Lung (tissue), 16 donors: ENCODE measurements around the gene MYH16. TPM values are rescaled to one million over a fixed set of nuclear protein-coding genes. Genes with fewer than 3 reads are reported as not detected.
A peak's percentile ranks its signal among the peaks of the same experiment; 100 is the strongest.
"Not testable (repeated sequence)": the region's sequence is repeated elsewhere in the genome, so short reads cannot be mapped to it uniquely, and the experiment has no call there.

ENCODE experiments used
- ATAC-seq: fragments of 200-7000 bp; cut with Tn5 transposase; one replicate; pipeline ENCODE4 v1.9.1; 2020; ENCODE audit warnings: moderate number of reproducible peaks; ENCODE audit not compliant: insufficient read depth, low FRiP score
- DNase-seq, 3 donors: peaks; one replicate each; pipeline ENCODE4 v3.0.0-alpha.2; 2013 to 2017
- H3K27ac ChIP-seq, 2 donors: one replicate each; pipeline ENCODE4 v1.5.1; 2013; ENCODE audit warnings: mild to moderate bottlenecking in 2 of 2, moderate library complexity in 2 of 2, control low read depth in 1 of 2, inconsistent platforms in 1 of 2, low read depth in 1 of 2, low read length in 1 of 2
- H3K27me3 ChIP-seq, 3 donors: one replicate each; pipeline ENCODE4 v1.5.1; 2013; ENCODE audit warnings: low read length in 2 of 3; ENCODE audit not compliant: control insufficient read depth in 3 of 3, insufficient read depth in 3 of 3
- H3K36me3 ChIP-seq, 4 donors: one replicate each; pipeline ENCODE4 v1.5.1; 2013; ENCODE audit warnings: low read length in 4 of 4, mild to moderate bottlenecking in 1 of 4, moderate library complexity in 1 of 4; ENCODE audit not compliant: control insufficient read depth in 4 of 4, insufficient read depth in 4 of 4
- H3K4me1 ChIP-seq, 5 donors: one replicate each; pipeline ENCODE4 v1.5.1; 2013; ENCODE audit warnings: low read length in 5 of 5, mild to moderate bottlenecking in 2 of 5, moderate library complexity in 1 of 5; ENCODE audit not compliant: control insufficient read depth in 5 of 5, insufficient read depth in 5 of 5
- H3K4me3 ChIP-seq: one replicate; pipeline ENCODE4 v1.5.1; 2013; ENCODE audit warnings: mild to moderate bottlenecking, control low read depth, moderate library complexity
- H3K9ac ChIP-seq, 2 donors: one replicate each; pipeline ENCODE4 v1.5.1; 2013; ENCODE audit warnings: low read length in 2 of 2, control low read depth in 1 of 2; ENCODE audit not compliant: insufficient read depth in 1 of 2
- H3K9me3 ChIP-seq, 4 donors: one replicate each; pipeline ENCODE4 v1.5.1; 2013; ENCODE audit warnings: low read length in 3 of 4, mild to moderate bottlenecking in 1 of 4, moderate library complexity in 1 of 4; ENCODE audit not compliant: control insufficient read depth in 4 of 4, insufficient read depth in 3 of 4
- CTCF ChIP-seq: IDR thresholded peaks from 2 replicates; pipeline ENCODE4 v1.5.1; 2012; ENCODE audit warnings: mild to moderate bottlenecking; ENCODE audit errors: control extremely low read depth, extremely low read depth
- WGBS, 2 donors: extraction: QIAGEN DNeasy Blood & Tissue Kit; methylation state at CpG; one replicate each; pipeline ENCODE4 v1.1.7; 2013; 5-methylcytosine and 5-hydroxymethylcytosine counted together
- long read RNA-seq, 5 donors: transcript quantifications; one replicate each; lab custom pipeline, GENCODE V29; 2026
- polyA plus RNA-seq, 2 donors: library from polyadenylated mRNA; stranded (reverse); fragments of 200-250 nt; gene quantifications; one replicate each; pipeline ENCODE4 v1.2.1, GENCODE V29; 2013
- total RNA-seq, 2 donors: library from RNA; depleted of rRNA in 1 of 2; stranded (reverse); fragments of >200 nt in 1 of 2; gene quantifications; one replicate each; pipeline ENCODE4 v1.2.1, GENCODE V29; 2014 to 2021
- donor health status: control.
- donor health status: control.
- donor health status: Bipolar disorder and iron deficiency.
- donor health status: healthy.
- donor health status: DM: yes; HTN: yes; CAD: no.

The MYH16 gene
- total RNA-seq (not detected), polyA plus RNA-seq (under 1 TPM; 0.04 to 0.07 TPM)
- long read RNA-seq, donor 1 = 0 reads
- long read RNA-seq, donor 2 = 0 reads
- long read RNA-seq, donor 3 = 0 reads
- long read RNA-seq, donor 4 = 0 reads
- long read RNA-seq, donor 5 = 0 reads

- no peaks in the 10 kb centered on the region for H3K4me1 ChIP-seq
- DNase-seq (no peak), ATAC-seq (no peak)
- 89 to 94% methylated on average over 2 of the region's 2 CpGs for WGBS, 2 donors
- no peaks in the 10 kb centered on the region for H3K27me3 ChIP-seq
- no peaks in the 10 kb centered on the region for H3K36me3 ChIP-seq
- H3K4me3 ChIP-seq = peak within 1 kb of the TSS; percentile 8
- no peak within 1 kb of the TSS for H3K9ac ChIP-seq
- H3K9me3 ChIP-seq = no peaks in the 10 kb centered on the region
- no peak for TF ChIP-seq CTCF
- no peak within 1 kb of the TSS for H3K27ac ChIP-seq
Measured at GRCh38 chr7:99272476-99273045, at the start of gene MYH16. MYH16 (plus strand) TSS chr7:99272839.

GRCh38 chr7:99224263-99224898 is 48.3 kb upstream of the MYH16 start:
- H3K9me3 ChIP-seq, DNase-seq, H3K4me1 ChIP-seq, H3K27ac ChIP-seq, H3K36me3 ChIP-seq, ATAC-seq, H3K4me3 ChIP-seq, H3K9ac ChIP-seq, H3K27me3 ChIP-seq: not testable (repeated sequence)
- 62 to 67% methylated on average over 15 of the region's 15 CpGs for WGBS, 2 donors

DNA sequence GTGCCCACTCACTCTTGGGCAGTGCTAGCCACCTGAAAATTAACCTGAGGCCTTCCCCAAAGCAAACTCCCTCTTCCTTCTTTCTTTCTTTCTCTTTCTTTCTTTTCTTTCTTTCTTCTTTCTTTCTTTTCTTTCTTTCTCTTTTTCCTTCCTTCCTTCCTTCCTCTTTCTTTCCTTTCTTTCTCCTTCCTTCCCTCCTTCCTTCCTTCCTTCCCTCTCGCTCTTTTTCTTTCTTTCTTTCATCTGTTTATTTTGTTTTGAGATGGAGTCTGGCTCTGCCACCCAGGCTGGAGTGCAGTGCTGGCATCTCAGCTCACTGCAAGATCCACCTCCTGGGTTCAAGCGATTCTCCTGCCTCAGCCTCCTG is 47.8 kb upstream of the MYH16 start:
- no peaks in the 10 kb centered on the region for H3K9me3 ChIP-seq
- no peak overlapping the region for H3K27ac ChIP-seq
- H3K27me3 ChIP-seq = no peaks in the 10 kb centered on the region
- no peak overlapping the region for H3K4me3 ChIP-seq
- H3K36me3 ChIP-seq = no peaks in the 10 kb centered on the region
- DNase-seq (no peak), ATAC-seq (no peak)
- WGBS, 2 donors = 82 to 84% methylated on average over 2 of the region's 2 CpGs
- H3K4me1 ChIP-seq = no peaks in the 10 kb centered on the region
- no peak overlapping the region for H3K9ac ChIP-seq
- TF ChIP-seq CTCF = no peak

DNA sequence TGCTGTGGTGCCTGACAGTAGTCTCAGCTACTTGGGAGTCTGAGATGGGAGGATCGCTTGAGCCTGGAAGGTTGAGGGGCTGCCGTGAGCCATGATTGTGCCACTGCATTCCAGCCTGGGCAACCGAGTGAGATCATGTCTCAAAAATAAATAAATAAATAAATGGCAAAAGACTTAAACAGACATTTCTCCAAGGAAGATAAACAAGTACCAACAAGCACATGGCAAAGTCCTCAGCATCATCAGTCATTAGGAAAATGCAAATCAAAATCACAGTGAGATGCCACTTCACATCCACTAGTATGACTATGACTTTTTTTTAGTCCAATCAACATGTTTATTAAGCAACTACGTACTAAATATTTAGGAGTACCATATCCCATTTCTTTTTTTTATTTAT is 43.4 kb upstream of the MYH16 start:
- WGBS, 2 donors = 86 to 87% methylated on average over 4 of the region's 4 CpGs
- Histone ChIP-seq H3K27me3 (no peaks in the 10 kb centered on the region), H3K36me3 (no peaks in the 10 kb centered on the region), H3K4me3 (no peak overlapping the region), H3K4me1 (peaks cover 0 to 1% (median 0%) of the 10 kb centered on the region in 5 donors), H3K27ac (no peak overlapping the region), H3K9ac (no peak overlapping the region), H3K9me3 (no peaks in the 10 kb centered on the region)
- TF ChIP-seq CTCF = no peak
- DNase-seq (no peak), ATAC-seq (no peak)
